ENCODE measurements around the gene MSTN. TPM values are rescaled to one million over a fixed set of nuclear protein-coding genes. Genes with fewer than 3 reads are reported as not detected.

The MSTN gene
- total and polyA plus RNA-seq, 2 experiments from 2014 or later: 0.17 to 0.23 TPM

DNA sequence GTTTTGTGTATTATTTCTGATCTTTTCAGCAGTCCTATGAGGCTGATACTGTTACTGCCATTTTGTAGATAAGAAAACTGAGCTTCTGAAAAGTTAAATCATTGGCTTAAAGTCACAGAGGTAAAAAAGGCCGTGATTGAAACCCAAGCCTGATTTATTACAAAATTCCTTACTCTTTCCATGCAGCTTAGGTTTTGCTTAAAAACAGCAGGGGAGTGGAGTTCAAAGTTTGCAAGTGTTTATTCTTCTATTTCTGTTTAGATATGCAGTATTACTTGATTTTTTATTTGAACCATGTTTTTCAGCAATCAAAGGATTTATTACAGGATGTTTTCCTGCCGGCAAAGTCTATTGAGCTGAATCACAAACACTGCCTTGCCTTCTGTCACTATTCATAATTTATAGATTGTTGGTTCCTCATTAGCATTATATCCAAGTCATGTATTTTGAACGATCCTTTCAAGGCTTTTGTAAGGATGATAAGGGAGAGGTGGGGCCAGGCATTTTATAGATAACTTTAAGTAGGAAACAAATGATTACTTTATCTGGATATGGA, 31.9 kb upstream of the MSTN start:
- TF ChIP-seq EZH2phosphoT487 (IDR thresholded peaks at IDR 0.05; ENCODE audit: low read depth, severe bottlenecking, unreplicated experiment): no peak
- TF ChIP-seq, protein P1, sequence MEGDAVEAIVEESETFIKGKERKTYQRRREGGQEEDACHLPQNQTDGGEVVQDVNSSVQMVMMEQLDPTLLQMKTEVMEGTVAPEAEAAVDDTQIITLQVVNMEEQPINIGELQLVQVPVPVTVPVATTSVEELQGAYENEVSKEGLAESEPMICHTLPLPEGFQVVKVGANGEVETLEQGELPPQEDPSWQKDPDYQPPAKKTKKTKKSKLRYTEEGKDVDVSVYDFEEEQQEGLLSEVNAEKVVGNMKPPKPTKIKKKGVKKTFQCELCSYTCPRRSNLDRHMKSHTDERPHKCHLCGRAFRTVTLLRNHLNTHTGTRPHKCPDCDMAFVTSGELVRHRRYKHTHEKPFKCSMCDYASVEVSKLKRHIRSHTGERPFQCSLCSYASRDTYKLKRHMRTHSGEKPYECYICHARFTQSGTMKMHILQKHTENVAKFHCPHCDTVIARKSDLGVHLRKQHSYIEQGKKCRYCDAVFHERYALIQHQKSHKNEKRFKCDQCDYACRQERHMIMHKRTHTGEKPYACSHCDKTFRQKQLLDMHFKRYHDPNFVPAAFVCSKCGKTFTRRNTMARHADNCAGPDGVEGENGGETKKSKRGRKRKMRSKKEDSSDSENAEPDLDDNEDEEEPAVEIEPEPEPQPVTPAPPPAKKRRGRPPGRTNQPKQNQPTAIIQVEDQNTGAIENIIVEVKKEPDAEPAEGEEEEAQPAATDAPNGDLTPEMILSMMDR (IDR thresholded peaks at IDR 0.05; ENCODE audit: poor library complexity): no peak
- no peak for TF ChIP-seq EZH2 (IDR thresholded peaks at IDR 0.05; ENCODE audit: borderline replicate concordance)
- no peaks in the 10 kb centered on the region for H3K4me1 ChIP-seq (ENCODE audit: insufficient read depth)
- no peaks in the 10 kb centered on the region for H3K9me3 ChIP-seq (ENCODE audit: low read depth)
- H3K36me3 ChIP-seq (replicated peaks; ENCODE audit: insufficient read depth, low read depth): no peaks in the 10 kb centered on the region
- no peak for DNase-seq (ENCODE audit: low spot score)
- H3K79me2 ChIP-seq: no peaks in the 10 kb centered on the region
- H3K9me2 ChIP-seq (replicated peaks; ENCODE audit: insufficient read depth): no peaks in the 10 kb centered on the region
- H3K4me3 ChIP-seq: no peak overlapping the region
- peak overlapping the region; percentile 10 for H3K27ac ChIP-seq
- no peak overlapping the region for H2AFZ ChIP-seq
- H3K27me3 ChIP-seq: no peaks in the 10 kb centered on the region
- H3K4me2 ChIP-seq: no peak overlapping the region
- H4K20me1 ChIP-seq (ENCODE audit: insufficient read depth, poor library complexity, severe bottlenecking): no peaks in the 10 kb centered on the region
- 27% methylated on average over 3 of the region's 3 CpGs for WGBS (ENCODE audit: low lambda C conversion rate, missing lambda C conversion rate)

DNA sequence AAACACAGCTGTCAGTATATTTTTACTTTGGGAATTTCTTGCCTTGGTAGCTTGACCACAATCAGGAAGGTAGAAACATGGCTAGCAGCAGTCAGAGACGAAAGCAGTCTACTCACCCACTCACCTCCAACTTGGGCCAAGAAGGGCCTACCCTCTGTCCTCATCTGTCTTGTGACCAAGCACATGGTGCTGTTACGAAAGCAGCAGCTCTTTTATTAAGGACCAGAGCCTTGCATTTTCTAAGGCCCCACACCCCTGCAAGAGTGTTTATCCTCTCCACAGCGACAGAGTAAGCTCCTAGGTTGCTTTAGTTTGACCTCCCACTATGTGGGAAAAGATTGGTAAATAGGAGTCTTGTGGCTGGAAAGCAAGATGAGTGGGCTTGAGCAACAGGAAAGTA, 31.3 kb upstream of the MSTN start:
- H3K4me3 ChIP-seq: no peak overlapping the region
- DNase-seq (ENCODE audit: low spot score): peak; percentile 15
- no peaks in the 10 kb centered on the region for H4K20me1 ChIP-seq (ENCODE audit: insufficient read depth, poor library complexity, severe bottlenecking)
- H3K27me3 ChIP-seq: no peaks in the 10 kb centered on the region
- no peaks in the 10 kb centered on the region for H3K9me2 ChIP-seq (replicated peaks; ENCODE audit: insufficient read depth)
- H2AFZ ChIP-seq: no peak overlapping the region
- no peaks in the 10 kb centered on the region for H3K9me3 ChIP-seq (ENCODE audit: low read depth)
- H3K79me2 ChIP-seq: no peaks in the 10 kb centered on the region
- H3K27ac ChIP-seq: peak overlapping the region; percentile 10
- no peaks in the 10 kb centered on the region for H3K4me1 ChIP-seq (ENCODE audit: insufficient read depth)
- TF ChIP-seq EZH2 (IDR thresholded peaks at IDR 0.05; ENCODE audit: borderline replicate concordance): no peak
- TF ChIP-seq, protein P1 (IDR thresholded peaks at IDR 0.05; ENCODE audit: poor library complexity): no peak
- H3K4me2 ChIP-seq: no peak overlapping the region
- no peaks in the 10 kb centered on the region for H3K36me3 ChIP-seq (replicated peaks; ENCODE audit: insufficient read depth, low read depth)
- whole genome bisulfite sequencing (ENCODE audit: low lambda C conversion rate, missing lambda C conversion rate): 68% methylated on average over 3 of the region's 3 CpGs

- Histone ChIP-seq H3K9me3 (ENCODE audit: low read depth) (no peaks in the 10 kb centered on the region), H3K4me3 (no peak overlapping the region), H3K27me3 (no peaks in the 10 kb centered on the region), H2AFZ (no peak overlapping the region), H3K27ac (no peak overlapping the region), H4K20me1 (ENCODE audit: insufficient read depth, poor library complexity, severe bottlenecking) (no peaks in the 10 kb centered on the region), H3K4me1 (ENCODE audit: insufficient read depth) (no peaks in the 10 kb centered on the region), H3K79me2 (no peaks in the 10 kb centered on the region), H3K4me2 (no peak overlapping the region), H3K9me2 (replicated peaks; ENCODE audit: insufficient read depth) (no peaks in the 10 kb centered on the region), H3K36me3 (replicated peaks; ENCODE audit: insufficient read depth, low read depth) (no peaks in the 10 kb centered on the region)
- WGBS (ENCODE audit: low lambda C conversion rate, missing lambda C conversion rate): 94% methylated on average over 2 of the region's 2 CpGs
- TF ChIP-seq EZH2phosphoT487 (IDR thresholded peaks at IDR 0.05; ENCODE audit: low read depth, severe bottlenecking, unreplicated experiment) (no peak), EZH2 (IDR thresholded peaks at IDR 0.05; ENCODE audit: borderline replicate concordance) (no peak)
- TF ChIP-seq, protein P1 (IDR thresholded peaks at IDR 0.05; ENCODE audit: poor library complexity): no peak
- DNase-seq (ENCODE audit: low spot score): no peak
Observed at GRCh38 chr2:190090148-190090547, 27.6 kb upstream of the MSTN start.

DNA sequence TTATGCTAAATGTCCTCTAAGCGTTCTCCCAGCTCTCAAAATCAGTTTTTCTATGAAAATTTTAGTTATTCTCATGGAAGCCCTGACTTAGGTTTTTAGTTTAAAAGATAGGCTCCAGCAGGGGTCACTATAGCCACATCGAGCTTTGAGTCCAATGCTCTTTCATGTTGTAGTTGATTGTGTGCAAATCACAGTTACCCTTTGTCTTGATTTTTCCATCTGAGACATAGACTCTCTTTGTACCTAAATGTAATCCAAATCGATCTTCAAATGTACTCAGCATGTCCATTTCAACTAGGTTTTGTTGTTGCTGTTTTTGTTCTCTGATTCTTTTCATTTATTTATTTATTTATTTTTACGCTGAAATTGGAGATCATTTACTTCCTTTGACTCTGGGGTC, 26.4 kb upstream of the MSTN start:
- Histone ChIP-seq H3K9me3 (ENCODE audit: low read depth) (no peaks in the 10 kb centered on the region), H3K4me2 (no peak overlapping the region), H4K20me1 (ENCODE audit: insufficient read depth, poor library complexity, severe bottlenecking) (no peaks in the 10 kb centered on the region), H3K9me2 (replicated peaks; ENCODE audit: insufficient read depth) (no peaks in the 10 kb centered on the region), H3K4me3 (no peak overlapping the region), H3K79me2 (no peaks in the 10 kb centered on the region), H3K4me1 (ENCODE audit: insufficient read depth) (no peaks in the 10 kb centered on the region), H2AFZ (no peak overlapping the region), H3K27me3 (no peaks in the 10 kb centered on the region), H3K27ac (no peak overlapping the region), H3K36me3 (replicated peaks; ENCODE audit: insufficient read depth, low read depth) (no peaks in the 10 kb centered on the region)
- DNase-seq (ENCODE audit: low spot score): peak; percentile 84
- no peak for TF ChIP-seq EZH2 (IDR thresholded peaks at IDR 0.05; ENCODE audit: borderline replicate concordance)
- TF ChIP-seq, protein P1 (IDR thresholded peaks at IDR 0.05; ENCODE audit: poor library complexity): peak; percentile 78
- 32% methylated on average over 4 of the region's 4 CpGs for whole genome bisulfite sequencing (ENCODE audit: low lambda C conversion rate, missing lambda C conversion rate)

Measured in hepatocyte (in vitro differentiated cells).